ENCODE results near the gene GSTP1. TPM values are rescaled to one million over a fixed set of nuclear protein-coding genes. Genes with fewer than 3 reads are reported as not detected.

GSTP1 gene
- total and polyA plus RNA-seq, 9 of the 15 experiments (the other 6 are each of a cell fraction or from before 2014, with no cell fraction given): 592 to 2,150 (median 1,204) TPM

- TF ChIP-seq MGA (IDR thresholded peaks at IDR 0.05): no peak
- TF ChIP-seq, protein P1, sequence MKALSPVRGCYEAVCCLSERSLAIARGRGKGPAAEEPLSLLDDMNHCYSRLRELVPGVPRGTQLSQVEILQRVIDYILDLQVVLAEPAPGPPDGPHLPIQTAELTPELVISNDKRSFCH (CRISPR knock-in tag; IDR thresholded peaks at IDR 0.05): no peak
- TF ChIP-seq, protein P1 (tag; IDR thresholded peaks at IDR 0.05): no peak
- TF ChIP-seq, protein P2, sequence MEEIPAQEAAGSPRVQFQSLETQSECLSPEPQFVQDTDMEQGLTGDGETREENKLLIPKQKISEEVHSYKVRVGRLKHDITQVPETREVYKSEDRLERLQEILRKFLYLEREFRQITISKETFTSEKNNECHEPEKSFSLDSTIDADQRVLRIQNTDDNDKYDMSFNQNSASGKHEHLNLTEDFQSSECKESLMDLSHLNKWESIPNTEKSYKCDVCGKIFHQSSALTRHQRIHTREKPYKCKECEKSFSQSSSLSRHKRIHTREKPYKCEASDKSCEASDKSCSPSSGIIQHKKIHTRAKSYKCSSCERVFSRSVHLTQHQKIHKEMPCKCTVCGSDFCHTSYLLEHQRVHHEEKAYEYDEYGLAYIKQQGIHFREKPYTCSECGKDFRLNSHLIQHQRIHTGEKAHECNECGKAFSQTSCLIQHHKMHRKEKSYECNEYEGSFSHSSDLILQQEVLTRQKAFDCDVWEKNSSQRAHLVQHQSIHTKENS (CRISPR knock-in tag; IDR thresholded peaks at IDR 0.05): no peak
- no peak for TF ChIP-seq NFIX (CRISPR knock-in tag; IDR thresholded peaks at IDR 0.05; ENCODE audit: low read depth)
- 0 out of 4 replicates have a peak, but pooled peaks of 1 of the 2 experiments have one; percentile 33 for TF ChIP-seq HDAC1 (IDR thresholded peaks at IDR 0.05)
- TF ChIP-seq PBX2 (CRISPR knock-in tag; IDR thresholded peaks at IDR 0.05; ENCODE audit: low read depth): no peak
- TF ChIP-seq PBX2 (tag; conservative IDR thresholded peaks at IDR 0.05; ENCODE audit: low read depth): peak; percentile 30; the same call in 1 of the 2 replicates
- TF ChIP-seq MXI1 (IDR thresholded peaks at IDR 0.05; ENCODE audit: low read depth, low read length): no peak
- peak; percentile 82 for TF ChIP-seq NCOR1 (IDR thresholded peaks at IDR 0.05)
- TF ChIP-seq FOXJ3 (CRISPR knock-in tag; IDR thresholded peaks at IDR 0.05): no peak
Measured at GRCh38 chr11:67600324-67601029, 16.9 kb downstream of the GSTP1 start (continued).
